MG63 (cell line): ENCODE results near the gene HEATR5A. TPM values are rescaled to one million over a fixed set of nuclear protein-coding genes. Genes with fewer than 3 reads are reported as not detected.
A peak's percentile ranks its signal among the peaks of the same experiment; 100 is the strongest.
"Not testable (repeated sequence)": the region's sequence is repeated elsewhere in the genome, so short reads cannot be mapped to it uniquely, and the experiment has no call there.

ENCODE experiments used
- DNase-seq: peaks from one replicate; pipeline ENCODE4 v3.0.0-alpha.2; 2020
- H3K27me3 ChIP-seq: fragments of 250-450 bp; sonication (Bioruptor Pico); 2 replicates; pipeline ENCODE4 v1.5.1; 2020; ENCODE audit warnings: mild to moderate bottlenecking, moderate library complexity
- H3K36me3 ChIP-seq: fragments of 250-450 bp; sonication (Bioruptor Pico); 2 replicates; pipeline ENCODE4 v1.5.1; 2020; ENCODE audit warnings: mild to moderate bottlenecking, moderate library complexity
- H3K4me3 ChIP-seq: fragments of 250-450 bp; sonication (Bioruptor Pico); 2 replicates; pipeline ENCODE4 v1.5.1; 2020; ENCODE audit warnings: mild to moderate bottlenecking, moderate library complexity
- H3K9me3 ChIP-seq: fragments of 250-450 bp; sonication (Bioruptor Pico); 2 replicates; pipeline ENCODE4 v1.5.1; 2020; ENCODE audit warnings: mild to moderate bottlenecking, moderate library complexity
- total RNA-seq: library from RNA; depleted of rRNA; stranded (reverse); fragments of >200 nt; shearing (Covaris generic); gene quantifications from 2 replicates; pipeline ENCODE4 v1.2.3, GENCODE V29; 2014; ENCODE audit warnings: low replicate concordance; rRNA removed

Gene HEATR5A
- 10.8 and 10.9 TPM in 2 replicates for total RNA-seq

DNA sequence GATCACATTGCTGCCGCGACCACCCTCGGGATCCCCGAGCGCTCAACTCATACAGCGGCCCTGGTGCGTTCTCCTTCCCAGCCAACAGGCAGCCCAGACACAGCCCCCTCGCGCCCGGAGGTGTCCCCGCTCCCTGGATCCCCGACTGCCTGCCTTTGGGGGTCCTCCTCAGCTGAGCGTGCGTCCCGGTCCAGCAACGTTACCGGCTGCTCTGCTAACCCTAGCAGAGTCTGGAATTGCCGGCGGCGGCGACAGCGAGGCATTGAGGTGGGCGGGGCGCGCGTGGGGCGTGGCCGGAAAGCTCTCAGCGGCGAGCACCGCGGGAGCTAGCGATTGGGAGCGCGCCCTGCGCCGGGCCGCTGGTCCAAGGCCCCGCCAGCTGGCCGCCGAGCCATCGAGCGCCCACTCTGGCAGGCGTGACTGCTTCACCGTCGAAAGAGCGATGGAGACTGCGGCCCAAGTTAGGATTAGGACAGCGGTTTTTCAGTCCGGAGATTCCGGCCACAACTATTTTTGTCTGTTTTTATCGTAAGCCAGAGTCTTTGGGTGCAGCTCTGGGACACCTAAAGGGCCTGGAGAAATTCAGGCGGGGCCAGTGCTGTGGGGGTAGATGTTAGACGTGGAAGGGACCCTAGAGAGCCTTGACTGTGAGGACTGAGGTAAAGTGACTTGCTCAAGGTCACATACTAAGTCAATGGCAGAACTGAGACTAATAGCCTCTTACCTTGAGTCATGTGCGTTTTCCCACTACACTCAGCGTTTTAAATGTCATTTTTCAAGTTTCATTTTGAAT is at the start of gene HEATR5A:
Gene HEATR5A, minus strand, starts transcription at position 232 of the 793 bp plus-strand sequence. CDS start 17,575 bp downstream, outside the sequence.
- H3K27me3 ChIP-seq = no peaks in the 10 kb centered on the region
- H3K4me3 ChIP-seq = peak within 1 kb of the TSS; percentile 86
- peak; percentile 94 for DNase-seq
- H3K36me3 ChIP-seq = no peaks in the 10 kb centered on the region
- H3K9me3 ChIP-seq = no peaks in the 10 kb centered on the region

DNA sequence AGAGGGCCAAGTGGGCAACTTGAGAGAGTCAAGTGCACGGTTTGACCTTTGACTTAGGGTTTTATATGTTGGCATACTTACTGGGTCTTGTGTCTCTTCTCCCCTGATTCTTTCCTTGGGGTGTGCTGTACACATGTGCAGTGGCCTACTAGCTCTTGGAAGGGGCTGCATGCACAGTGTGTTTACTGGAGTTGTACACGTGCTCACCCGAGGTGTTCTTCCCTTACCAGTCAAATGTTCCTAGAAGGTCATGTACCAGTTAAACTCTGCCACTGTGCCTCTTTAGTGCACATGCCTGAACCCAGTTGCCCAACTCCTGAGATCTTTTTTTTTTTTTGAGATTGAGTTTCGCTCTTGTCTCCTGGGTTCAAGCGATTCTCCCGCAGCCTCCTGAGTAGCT is 46.2 kb upstream of the HEATR5A start:
- DNase-seq = no peak

DNA sequence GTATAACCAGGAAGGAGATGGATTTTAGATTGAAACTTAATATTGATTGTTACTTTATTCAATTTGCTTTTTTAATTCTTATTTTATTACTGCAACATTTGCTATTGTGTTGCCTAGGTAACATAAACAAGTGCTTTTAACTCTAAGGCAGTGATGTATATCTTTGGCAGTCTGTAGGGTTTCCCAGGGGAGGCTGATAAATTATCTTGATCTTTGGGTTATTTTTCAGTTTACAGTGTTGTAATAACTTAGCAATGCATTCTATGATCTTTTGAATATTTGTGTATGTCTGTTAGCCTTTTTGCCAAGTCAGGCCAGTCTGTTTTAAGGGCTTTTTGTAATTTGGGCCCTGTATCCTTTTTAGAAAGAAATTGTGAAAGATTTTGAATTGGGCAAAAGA is 44.8 kb upstream of the HEATR5A start:
- no peak for DNase-seq
- H3K9me3 ChIP-seq = no peaks in the 10 kb centered on the region
- no peaks in the 10 kb centered on the region for H3K27me3 ChIP-seq
- H3K4me3 ChIP-seq = no peak overlapping the region
- H3K36me3 ChIP-seq = no peaks in the 10 kb centered on the region

More for the DNA sequence above, 46.2 kb upstream of the HEATR5A start:
- H3K27me3 ChIP-seq = no peaks in the 10 kb centered on the region
- no peaks in the 10 kb centered on the region for H3K9me3 ChIP-seq
- no peaks in the 10 kb centered on the region for H3K36me3 ChIP-seq
- no peak overlapping the region for H3K4me3 ChIP-seq

DNA sequence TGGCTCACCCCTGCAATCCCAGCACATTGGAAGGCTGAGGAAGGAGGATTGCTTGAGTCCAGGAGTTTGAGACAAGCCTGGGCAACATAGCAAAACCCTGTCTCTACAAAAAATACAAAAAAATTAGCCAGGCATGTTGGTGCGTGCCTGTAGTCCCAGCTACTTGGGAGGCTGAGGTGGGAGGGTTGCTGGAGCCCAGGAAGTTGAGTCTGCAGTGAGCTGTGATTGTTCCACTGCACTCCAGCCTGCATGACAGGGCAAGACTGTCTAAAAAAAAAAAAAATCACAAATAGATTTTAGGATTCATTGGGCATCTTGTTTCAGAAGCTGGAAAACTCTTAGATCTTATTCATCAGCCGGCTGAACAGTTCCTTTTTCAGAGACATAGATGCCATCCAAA is 42.1 kb upstream of the HEATR5A start:
- not testable (repeated sequence) for H3K9me3 ChIP-seq, H3K27me3 ChIP-seq, DNase-seq, H3K4me3 ChIP-seq, H3K36me3 ChIP-seq

DNA sequence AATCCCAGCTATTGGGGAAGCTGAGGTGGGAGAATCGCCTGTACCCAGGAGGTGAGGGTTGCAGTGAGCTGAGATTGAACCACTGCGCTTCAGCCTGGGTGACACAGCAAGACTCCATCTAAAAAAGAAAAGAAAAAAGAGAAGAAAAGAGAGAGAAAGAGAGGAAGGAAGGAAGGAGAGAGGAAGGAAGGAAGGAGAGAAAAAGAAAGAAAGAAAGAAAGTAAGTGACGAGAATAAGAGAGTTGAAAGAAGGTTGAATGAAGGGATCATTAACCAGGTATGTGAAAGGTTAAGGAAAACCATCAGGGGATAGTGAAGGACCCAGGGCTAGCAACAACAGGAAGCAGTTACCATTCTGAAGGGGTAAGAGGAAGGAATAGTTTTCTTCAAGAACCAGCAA is 41.2 kb upstream of the HEATR5A start:
- Histone ChIP-seq H3K4me3 (no peak overlapping the region), H3K27me3 (no peaks in the 10 kb centered on the region), H3K36me3 (no peaks in the 10 kb centered on the region), H3K9me3 (no peaks in the 10 kb centered on the region)
- no peak for DNase-seq

DNA sequence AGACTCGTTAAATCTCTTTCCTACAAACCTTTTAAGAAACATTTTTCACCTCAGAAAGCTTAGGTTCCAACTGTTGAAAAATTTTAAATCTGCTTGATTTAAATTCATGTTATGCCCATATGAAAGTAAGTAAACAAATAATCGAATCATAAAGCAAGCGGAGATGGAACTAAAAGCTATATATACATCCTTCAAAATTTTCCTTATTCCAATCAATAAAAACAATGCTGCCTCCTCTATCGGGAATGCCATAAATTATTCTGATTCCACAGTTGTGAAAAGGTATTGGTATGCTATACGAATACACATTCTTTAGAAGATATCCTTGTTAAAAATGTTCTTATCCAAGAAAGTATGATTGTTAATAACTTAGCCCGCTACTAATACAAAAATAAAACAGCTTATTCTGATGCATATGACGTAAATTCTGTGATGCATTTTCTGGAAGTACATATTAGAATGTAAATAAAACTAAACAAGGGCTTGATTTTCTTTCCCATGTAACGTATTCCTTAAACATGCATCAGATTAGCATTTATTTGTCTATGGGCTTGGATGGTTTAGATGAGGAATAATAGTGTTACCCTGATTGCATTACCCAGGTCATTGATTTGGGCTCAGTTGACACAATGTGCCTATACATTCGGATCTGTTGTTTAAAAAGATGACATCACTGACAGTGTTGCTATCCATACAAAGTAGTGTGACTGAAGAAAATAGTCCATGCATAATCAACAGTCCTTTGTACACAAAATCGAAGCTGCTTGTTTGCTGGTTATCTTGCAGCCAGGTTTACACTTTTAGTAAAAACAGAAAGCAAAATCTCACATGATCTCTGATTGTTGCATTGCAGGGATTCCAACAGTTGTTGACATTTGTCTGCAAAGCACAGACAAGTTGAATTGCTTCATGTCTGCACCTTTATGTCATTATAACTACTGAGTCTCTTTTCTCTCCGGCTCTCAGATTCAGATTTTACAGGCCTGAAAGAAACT is 37.6 kb upstream of the HEATR5A start:
- Histone ChIP-seq H3K4me3 (peak overlapping the region; percentile 66), H3K36me3 (no peaks in the 10 kb centered on the region), H3K27me3 (no peaks in the 10 kb centered on the region), H3K9me3 (no peaks in the 10 kb centered on the region)
- no peak for DNase-seq

DNA sequence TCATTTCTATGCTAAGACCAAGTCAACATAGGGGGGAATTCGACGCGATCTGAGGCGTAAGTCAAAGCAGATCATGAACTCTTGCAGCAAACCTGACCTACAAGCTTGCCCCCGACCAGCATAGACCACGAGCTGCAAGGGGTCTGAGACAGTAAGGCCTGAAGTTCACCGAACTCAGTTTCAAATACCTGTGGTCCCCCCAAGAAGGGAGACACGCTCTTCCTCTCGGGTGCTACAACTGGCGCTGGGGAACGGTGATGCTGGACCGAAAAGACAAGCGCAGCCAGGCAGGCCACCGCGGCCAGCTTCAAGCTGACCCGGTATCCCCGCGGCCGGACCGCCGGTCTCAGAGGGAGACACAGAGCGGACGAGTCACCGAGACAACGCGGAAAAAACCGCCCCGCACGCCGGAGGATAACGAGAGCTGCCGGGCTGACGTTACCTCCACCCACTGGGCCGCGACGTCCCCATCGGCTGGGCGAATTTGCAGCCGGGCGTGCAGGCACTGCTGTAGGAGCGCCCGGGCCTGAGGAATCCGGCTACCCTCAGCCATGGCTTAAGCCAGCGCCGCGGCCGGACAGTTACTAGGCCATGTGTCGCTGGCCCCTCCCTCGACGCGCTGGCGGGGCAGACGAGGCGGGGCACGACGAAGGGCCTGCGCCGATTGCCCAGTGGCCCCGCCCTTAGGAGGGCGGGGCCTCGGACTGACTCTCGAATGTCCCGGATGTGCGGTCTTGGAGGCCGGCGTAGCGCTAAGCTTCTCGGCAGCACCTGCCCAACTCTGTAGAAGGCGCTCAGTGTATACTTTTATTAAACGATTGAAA is 36.7 kb upstream of the HEATR5A start, which contains the start of gene DTD2:
Gene DTD2, minus strand, starts transcription at position 666 of the 824 bp plus-strand sequence. Its CDS starts 113 bp downstream, at position 553.
- DNase-seq = peak; percentile 89
- peak within 1 kb of the TSS; percentile 66 for H3K4me3 ChIP-seq
- H3K27me3 ChIP-seq = no peaks in the 10 kb centered on the region
- H3K9me3 ChIP-seq = no peaks in the 10 kb centered on the region
- peaks cover 4% of the 10 kb centered on the region; the same call in 1 of the 2 replicates for H3K36me3 ChIP-seq

DNA sequence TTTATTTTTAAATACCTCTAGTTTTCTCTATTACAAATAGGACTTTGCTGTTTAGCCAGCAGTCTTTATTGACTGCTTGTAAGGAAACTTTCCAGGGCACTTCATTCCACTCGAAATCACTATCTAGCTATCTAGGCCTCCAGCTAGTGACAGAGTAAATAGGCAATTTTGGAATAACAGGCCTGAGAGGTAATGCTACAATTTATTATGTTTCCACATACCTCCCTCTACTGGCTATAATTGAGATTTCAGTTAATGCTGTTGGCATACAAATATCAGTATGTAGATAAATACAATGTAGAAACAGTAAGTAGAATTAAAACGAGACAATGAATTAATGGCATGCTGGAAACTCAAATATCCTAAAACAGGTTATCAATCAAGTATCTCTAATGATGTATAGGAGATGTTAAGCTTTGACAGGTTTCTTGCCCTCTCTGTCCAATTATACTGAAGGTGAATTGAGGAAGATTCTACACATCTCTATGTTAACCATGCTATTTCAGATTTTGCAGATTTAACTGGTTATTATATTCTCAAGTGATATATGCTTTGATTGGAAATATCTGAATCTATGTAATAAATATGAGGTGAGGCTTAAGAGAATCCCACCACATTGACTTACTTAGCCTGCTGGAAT is 29.7 kb upstream of the HEATR5A start:
- DNase-seq = no peak
- Histone ChIP-seq H3K4me3 (no peak overlapping the region), H3K9me3 (no peaks in the 10 kb centered on the region), H3K27me3 (no peaks in the 10 kb centered on the region), H3K36me3 (peaks cover 6% of the 10 kb centered on the region; the same call in 1 of the 2 replicates)

DNA sequence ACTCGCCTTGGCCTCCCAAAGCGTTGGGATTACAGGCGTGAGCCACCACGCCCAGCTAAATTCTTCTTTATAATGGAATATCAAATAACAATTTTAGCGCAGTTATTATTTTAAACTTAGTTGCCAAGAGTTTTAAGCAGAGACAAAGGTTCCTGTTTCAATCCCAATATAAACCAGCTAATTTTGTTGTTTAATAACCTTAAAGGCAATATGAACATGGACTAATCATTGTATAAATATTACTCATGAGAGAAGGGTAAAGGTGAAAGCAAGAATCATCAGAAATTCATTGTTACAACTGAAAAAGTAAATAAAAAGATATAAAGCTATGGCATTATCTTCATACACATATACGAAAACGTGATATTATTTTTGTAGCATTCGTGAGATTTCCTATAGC is 28.8 kb upstream of the HEATR5A start:
- Histone ChIP-seq H3K36me3 (peaks cover 6% of the 10 kb centered on the region; the same call in 1 of the 2 replicates), H3K27me3 (no peaks in the 10 kb centered on the region), H3K4me3 (no peak overlapping the region), H3K9me3 (no peaks in the 10 kb centered on the region)
- no peak for DNase-seq

DNA sequence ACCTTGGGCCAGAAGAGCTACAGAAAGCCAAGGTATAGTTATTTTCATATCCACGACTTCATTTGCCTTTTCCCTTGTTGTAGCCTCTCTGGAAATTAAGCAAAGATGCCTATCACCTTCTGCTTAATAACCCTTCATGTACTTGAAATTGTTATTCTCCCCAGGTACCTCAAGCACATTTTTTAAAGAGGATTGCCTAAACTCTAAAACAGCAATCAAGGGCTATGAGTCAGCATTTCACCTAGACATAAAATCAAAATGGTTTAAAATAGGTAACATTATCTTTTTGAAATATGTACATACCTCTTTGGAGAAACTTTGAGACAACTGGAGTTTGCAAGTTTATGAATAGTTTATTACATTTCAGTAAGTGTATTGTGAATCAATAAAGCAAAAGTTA is 25.4 kb upstream of the HEATR5A start:
- peaks cover 2% of the 10 kb centered on the region; the same call in 1 of the 2 replicates for H3K36me3 ChIP-seq
- H3K9me3 ChIP-seq = no peaks in the 10 kb centered on the region
- H3K4me3 ChIP-seq = no peak overlapping the region
- no peaks in the 10 kb centered on the region for H3K27me3 ChIP-seq
- no peak for DNase-seq

DNA sequence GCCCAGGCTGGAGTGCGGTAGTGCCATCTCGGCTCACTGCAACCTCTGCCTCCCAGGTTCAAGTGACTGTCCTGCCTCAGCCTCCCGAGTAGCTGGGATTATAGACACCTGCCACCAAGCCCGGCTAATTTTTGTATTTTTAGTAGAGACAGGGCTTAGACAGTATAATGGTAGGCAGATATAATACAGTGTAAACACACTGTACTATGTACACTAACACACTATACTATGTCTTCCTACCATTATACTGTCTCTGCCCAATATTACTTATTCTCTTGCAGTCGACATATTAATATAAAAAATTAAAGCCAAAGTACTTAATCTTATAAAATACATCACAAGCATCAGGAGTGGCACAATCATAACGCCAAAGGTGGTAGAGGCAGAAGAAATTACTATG is 21.9 kb upstream of the HEATR5A start:
- no peak for DNase-seq
- Histone ChIP-seq H3K36me3 (no peaks in the 10 kb centered on the region; the same call in 1 of the 2 replicates), H3K9me3 (no peaks in the 10 kb centered on the region), H3K27me3 (no peaks in the 10 kb centered on the region), H3K4me3 (no peak overlapping the region)

DNA sequence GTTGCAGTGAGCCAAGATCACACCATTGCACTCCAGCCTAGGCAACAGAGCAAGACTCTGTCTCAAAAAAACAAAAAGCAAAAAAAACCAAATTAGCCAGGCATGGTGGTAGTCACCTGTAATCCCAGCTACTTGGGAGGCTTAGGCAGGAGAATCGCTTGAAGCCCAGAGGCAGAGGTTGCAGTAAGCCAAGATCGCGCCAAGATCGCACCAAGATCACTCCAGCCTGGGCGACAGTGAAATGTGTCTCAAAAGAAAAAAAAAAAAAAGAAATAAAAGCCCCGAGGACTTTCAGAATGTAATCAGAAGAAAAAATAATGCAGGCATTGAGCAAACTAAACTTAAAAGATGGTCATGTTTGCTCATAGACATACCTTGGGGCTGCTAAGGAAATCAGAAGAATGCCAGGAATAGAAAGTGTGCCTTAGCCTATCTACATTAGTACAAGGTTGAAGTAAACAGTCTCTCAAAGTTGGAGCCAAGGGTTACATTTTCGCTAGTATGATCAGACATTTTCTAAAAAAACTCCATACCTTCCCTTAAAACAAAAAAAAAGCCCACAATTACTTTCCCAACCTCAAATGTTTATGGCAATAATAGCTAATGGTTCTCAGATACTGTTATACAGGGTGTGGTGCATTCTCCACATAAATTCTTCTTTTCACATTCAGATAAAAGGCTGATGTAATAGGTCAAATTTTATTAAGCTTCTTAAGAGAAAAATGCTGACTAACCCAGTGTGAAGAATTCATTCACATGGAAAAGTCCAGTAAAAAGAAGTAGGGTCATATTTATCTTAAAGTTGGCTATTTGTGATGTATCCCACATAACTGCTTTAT is 21.1 kb upstream of the HEATR5A start:
- no peaks in the 10 kb centered on the region; the same call in 1 of the 2 replicates for H3K36me3 ChIP-seq
- H3K4me3 ChIP-seq = no peak overlapping the region
- H3K9me3 ChIP-seq = no peaks in the 10 kb centered on the region
- H3K27me3 ChIP-seq = no peaks in the 10 kb centered on the region
- DNase-seq = no peak

DNA sequence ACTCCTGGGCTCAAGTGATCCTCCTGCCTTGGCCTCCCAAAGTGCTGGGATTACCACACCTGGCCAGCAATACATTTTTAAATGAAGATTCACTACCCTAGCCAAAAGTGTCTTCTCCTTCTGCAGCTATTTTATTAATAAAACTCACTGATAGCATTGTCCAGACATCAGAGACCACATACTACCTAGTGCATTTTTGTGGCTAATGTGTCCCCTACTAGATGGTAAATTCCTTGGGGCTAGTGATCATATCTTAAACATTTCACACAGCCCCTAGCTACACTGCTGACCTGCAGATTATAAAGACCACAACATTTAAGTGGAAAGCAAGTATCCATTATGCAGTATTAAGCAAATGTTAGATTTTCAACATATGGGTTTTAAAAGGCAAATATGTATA is 19.9 kb upstream of the HEATR5A start:
- no peaks in the 10 kb centered on the region for H3K9me3 ChIP-seq
- no peaks in the 10 kb centered on the region for H3K27me3 ChIP-seq
- DNase-seq = no peak
- no peaks in the 10 kb centered on the region for H3K36me3 ChIP-seq
- H3K4me3 ChIP-seq = no peak overlapping the region

DNA sequence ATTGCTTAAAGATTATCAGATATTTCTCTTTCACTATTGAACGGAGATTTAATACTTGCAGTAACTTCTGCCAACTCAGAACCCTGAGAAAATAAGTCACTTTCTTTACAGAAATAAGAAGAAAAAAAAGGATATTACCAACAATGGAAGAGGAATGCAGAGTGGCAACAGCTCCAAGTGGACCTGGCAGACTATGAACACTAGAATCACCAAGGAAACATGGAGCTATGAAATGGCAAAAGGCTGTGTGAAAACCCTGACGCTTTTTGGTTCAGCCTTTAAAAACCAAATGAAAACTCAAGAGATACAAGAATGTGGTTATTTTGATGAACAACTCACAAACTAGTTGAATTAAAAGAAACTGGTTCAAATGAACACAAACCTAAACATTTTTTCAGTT is 19.2 kb upstream of the HEATR5A start:
- Histone ChIP-seq H3K9me3 (no peaks in the 10 kb centered on the region), H3K27me3 (no peaks in the 10 kb centered on the region), H3K4me3 (no peak overlapping the region), H3K36me3 (no peaks in the 10 kb centered on the region)
- no peak for DNase-seq

DNA sequence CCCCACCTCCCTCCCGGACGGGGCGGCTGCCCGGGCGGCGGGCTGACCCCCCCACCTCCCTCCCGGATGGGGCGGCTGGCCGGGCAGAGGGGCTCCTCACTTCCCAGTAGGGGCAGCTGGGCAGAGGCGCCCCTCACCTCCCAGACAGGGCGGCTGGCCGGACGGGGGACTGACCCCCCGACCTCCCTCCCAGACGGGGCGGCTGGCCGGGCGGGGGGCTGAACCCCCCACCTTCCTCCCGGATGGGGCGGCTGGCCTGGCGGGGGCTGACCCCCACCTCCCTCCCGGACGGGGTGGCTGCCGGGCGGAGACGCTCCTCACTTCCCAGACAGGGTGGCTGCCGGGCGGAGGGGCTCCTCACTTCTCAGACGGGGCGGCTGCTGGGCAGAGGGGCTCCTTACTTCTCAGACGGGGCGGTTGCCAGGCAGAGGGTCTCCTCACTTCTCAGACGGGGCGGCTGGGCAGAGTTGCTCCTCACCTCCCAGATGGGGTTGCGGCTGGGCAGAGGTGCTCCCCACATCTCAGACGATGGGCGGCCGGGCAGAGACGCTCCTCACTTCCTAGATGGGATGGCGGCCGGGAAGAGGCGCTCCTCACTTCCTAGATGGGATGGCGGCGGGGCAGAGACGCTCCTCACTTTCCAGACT is 16.8 kb upstream of the HEATR5A start:
- H3K9me3 ChIP-seq, H3K27me3 ChIP-seq, H3K4me3 ChIP-seq, H3K36me3 ChIP-seq, DNase-seq: not testable (repeated sequence)
